NCI-H510A (cell line): ENCODE data around the gene EPHA6.
"Not testable (repeated sequence)": the region's sequence is repeated elsewhere in the genome, so short reads cannot be mapped to it uniquely, and the experiment has no call there.

ENCODE experiments used
- DNase-seq: peaks from one replicate; lab custom pipeline; 2025; lab: John Stamatoyannopoulos, UW

Gene EPHA6

GRCh38 chr3:96915445-96915844 is 101.1 kb downstream of the EPHA6 start:
- no peak for DNase-seq

- DNase-seq: no peak
Observed at GRCh38 chr3:96931119-96931862, 116.9 kb downstream of the EPHA6 start.

- not testable (repeated sequence) for DNase-seq
Observed at GRCh38 chr3:96942131-96942530, 127.7 kb downstream of the EPHA6 start.

GRCh38 chr3:96958856-96959255 is 144.5 kb downstream of the EPHA6 start:
- no peak for DNase-seq

- no peak for DNase-seq
Observed at GRCh38 chr3:96959474-96959873, 145.1 kb downstream of the EPHA6 start.

GRCh38 chr3:96959901-96960641 is 145.7 kb downstream of the EPHA6 start:
- DNase-seq: no peak

GRCh38 chr3:96960661-96961330 is 146.4 kb downstream of the EPHA6 start:
- no peak for DNase-seq

- no peak for DNase-seq
Observed at GRCh38 chr3:96961576-96961975, 147.2 kb downstream of the EPHA6 start.

- no peak for DNase-seq
Observed at GRCh38 chr3:96966181-96966929, 152.0 kb downstream of the EPHA6 start.

- no peak for DNase-seq
Observed at GRCh38 chr3:96970211-96970610, 155.8 kb downstream of the EPHA6 start.

GRCh38 chr3:96977671-96978070 is 163.3 kb downstream of the EPHA6 start:
- no peak for DNase-seq

- DNase-seq: not testable (repeated sequence)
Observed at GRCh38 chr3:96983716-96984115, 169.3 kb downstream of the EPHA6 start.

- DNase-seq: no peak
Observed at GRCh38 chr3:96986241-96986640, 171.8 kb downstream of the EPHA6 start.

GRCh38 chr3:96991231-96991630 is 176.8 kb downstream of the EPHA6 start:
- DNase-seq: no peak

- no peak for DNase-seq
Observed at GRCh38 chr3:96991800-96992365, 177.5 kb downstream of the EPHA6 start.

- DNase-seq: no peak
Observed at GRCh38 chr3:96994988-96995387, 180.6 kb downstream of the EPHA6 start.

GRCh38 chr3:96996009-96996408 is 181.6 kb downstream of the EPHA6 start:
- DNase-seq: no peak

GRCh38 chr3:97001611-97002010 is 187.2 kb downstream of the EPHA6 start:
- DNase-seq: no peak

GRCh38 chr3:97009427-97010019 is 195.1 kb downstream of the EPHA6 start:
- DNase-seq: no peak

- no peak for DNase-seq
Observed at GRCh38 chr3:97010881-97011657, 196.7 kb downstream of the EPHA6 start.

GRCh38 chr3:97021778-97022177 is 207.4 kb downstream of the EPHA6 start:
- DNase-seq: no peak
